Measurements from ENCODE around the gene MIXL1.

DNA sequence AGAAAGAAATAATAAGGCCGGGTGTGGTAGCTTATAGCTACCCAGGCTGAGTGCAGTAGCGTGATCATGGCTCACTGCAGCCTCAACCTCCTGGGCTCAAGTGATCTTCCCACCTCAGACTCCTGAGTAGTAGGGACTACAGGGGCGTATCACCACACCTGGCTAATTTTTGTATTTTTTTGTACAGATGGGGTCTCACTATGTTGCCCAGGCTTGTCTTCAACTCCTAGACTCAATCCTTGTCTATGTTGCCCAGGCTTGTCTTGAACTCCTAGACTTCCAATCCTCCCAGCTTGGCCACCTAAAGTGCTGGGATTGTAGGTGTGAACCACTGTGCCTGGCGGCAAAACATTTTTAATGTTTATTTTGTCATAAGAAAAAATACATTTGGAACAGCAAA, 30.5 kb downstream of the MIXL1 start:
- TF ChIP-seq, protein P1, sequence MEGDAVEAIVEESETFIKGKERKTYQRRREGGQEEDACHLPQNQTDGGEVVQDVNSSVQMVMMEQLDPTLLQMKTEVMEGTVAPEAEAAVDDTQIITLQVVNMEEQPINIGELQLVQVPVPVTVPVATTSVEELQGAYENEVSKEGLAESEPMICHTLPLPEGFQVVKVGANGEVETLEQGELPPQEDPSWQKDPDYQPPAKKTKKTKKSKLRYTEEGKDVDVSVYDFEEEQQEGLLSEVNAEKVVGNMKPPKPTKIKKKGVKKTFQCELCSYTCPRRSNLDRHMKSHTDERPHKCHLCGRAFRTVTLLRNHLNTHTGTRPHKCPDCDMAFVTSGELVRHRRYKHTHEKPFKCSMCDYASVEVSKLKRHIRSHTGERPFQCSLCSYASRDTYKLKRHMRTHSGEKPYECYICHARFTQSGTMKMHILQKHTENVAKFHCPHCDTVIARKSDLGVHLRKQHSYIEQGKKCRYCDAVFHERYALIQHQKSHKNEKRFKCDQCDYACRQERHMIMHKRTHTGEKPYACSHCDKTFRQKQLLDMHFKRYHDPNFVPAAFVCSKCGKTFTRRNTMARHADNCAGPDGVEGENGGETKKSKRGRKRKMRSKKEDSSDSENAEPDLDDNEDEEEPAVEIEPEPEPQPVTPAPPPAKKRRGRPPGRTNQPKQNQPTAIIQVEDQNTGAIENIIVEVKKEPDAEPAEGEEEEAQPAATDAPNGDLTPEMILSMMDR (IDR thresholded peaks at IDR 0.05) = no peak
- no peak for TF ChIP-seq POLR2A (IDR thresholded peaks at IDR 0.05)
